Measurements from ENCODE around the gene TTN. TPM values are rescaled to one million over a fixed set of nuclear protein-coding genes. Genes with fewer than 3 reads are reported as not detected.

The TTN gene
- total and polyA plus RNA-seq, 7 experiments from 2014 or later, result 3.1 to 45.5 (median 36.9) TPM

DNA sequence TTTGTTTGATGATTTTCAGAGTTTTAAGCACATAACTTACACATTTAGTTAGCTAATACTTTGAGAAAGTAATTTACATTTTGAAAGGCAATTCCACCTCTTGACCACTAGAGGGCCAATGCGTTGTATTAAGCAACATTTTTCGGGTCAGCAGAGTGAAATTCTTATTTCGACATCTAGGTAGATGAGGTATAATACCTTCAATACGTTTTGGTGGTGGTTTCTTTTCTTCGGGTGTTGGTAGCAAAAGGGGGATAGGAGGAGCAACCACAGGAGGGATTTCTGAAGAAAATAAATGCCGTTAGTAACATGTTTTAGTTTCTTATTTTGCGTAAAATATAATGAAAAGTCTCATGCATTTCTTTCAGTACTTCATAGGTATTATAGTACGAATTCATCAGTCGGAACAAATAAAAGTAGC is 106.3 kb downstream of the TTN start:
- H3K4me3 Mint-ChIP-seq, result no peak overlapping the region
- no peak overlapping the region for H3K27ac Mint-ChIP-seq
- POLR2A ChIA-PET, result no interaction called here
- DNase-seq (peak in 6 of 9 donors; percentile 4 to 36 (median 25)), ATAC-seq (no peak)
- H3K9me3 Mint-ChIP-seq, result no peaks in the 10 kb centered on the region
- intact Hi-C loops (cut with micrococcal nuclease), result no loop called here
- Histone ChIP-seq H3K27me3 (ENCODE audit: control insufficient read depth in 2 of 2, insufficient read depth in 2 of 2, low read length in 2 of 2) (no peaks in the 10 kb centered on the region), H3K27ac (ENCODE audit: low read depth, low read length) (no peak overlapping the region), H3K4me3 (ENCODE audit: low read length) (no peak overlapping the region), H3K4me1 (ENCODE audit: control insufficient read depth in 2 of 2, insufficient read depth in 2 of 2, low read length in 2 of 2) (no peaks in the 10 kb centered on the region), H3K9me3 (ENCODE audit: control insufficient read depth in 2 of 3, low read length in 3 of 3) (no peaks in the 10 kb centered on the region), H3K36me3 (ENCODE audit: control insufficient read depth in 2 of 3, insufficient read depth in 3 of 3, low read length in 3 of 3) (peaks cover 0 to 16% (median 0%) of the 10 kb centered on the region in 3 experiments)
- CTCF ChIA-PET, result interaction anchor here (0.8 to 1.0 kb wide), 5 partner anchors 10 to 431 kb away, joined by 3 to 4 read pairs (median 3); no protein-coding TSS in a partner anchor
- H3K27me3 Mint-ChIP-seq, result no peaks in the 10 kb centered on the region
- peaks cover 0 to 41% (median 27%) of the 10 kb centered on the region in 5 donors for H3K36me3 Mint-ChIP-seq
- H3K4me1 Mint-ChIP-seq, result peaks cover 0 to 4% (median 2%) of the 10 kb centered on the region in 7 donors

DNA sequence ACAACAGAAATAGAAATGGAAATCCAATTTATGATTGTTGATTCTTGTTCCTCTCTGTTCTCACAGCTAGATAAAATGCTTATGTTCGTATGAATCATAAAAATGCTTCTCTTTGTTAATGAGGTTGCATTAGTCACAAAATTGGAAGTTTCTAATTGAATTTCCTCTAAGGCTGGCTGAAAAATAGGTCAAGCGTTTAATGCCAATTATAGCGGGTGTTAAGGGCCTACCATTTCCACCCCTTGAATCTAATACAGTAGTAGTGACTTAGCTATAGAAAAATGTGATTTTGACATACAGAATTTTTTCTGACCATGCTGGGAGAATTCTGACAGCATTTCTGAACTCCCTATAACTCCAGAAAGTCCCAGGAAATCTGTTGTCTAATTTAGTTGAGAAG is 107.1 kb downstream of the TTN start:
- Mint-ChIP-seq H3K4me1 (peaks cover 0 to 4% (median 2%) of the 10 kb centered on the region in 7 donors), H3K27ac (no peak overlapping the region), H3K27me3 (no peaks in the 10 kb centered on the region), H3K36me3 (peaks cover 0 to 45% (median 27%) of the 10 kb centered on the region in 5 donors), H3K4me3 (no peak overlapping the region), H3K9me3 (no peaks in the 10 kb centered on the region)
- DNase-seq, result no peak
- Histone ChIP-seq H3K9me3 (ENCODE audit: control insufficient read depth in 2 of 3, low read length in 3 of 3) (no peaks in the 10 kb centered on the region), H3K36me3 (ENCODE audit: control insufficient read depth in 2 of 3, insufficient read depth in 3 of 3, low read length in 3 of 3) (peaks cover 0 to 18% (median 0%) of the 10 kb centered on the region in 3 experiments), H3K27me3 (ENCODE audit: control insufficient read depth in 2 of 2, insufficient read depth in 2 of 2, low read length in 2 of 2) (no peaks in the 10 kb centered on the region), H3K27ac (ENCODE audit: low read depth, low read length) (no peak overlapping the region), H3K4me1 (ENCODE audit: control insufficient read depth in 2 of 2, insufficient read depth in 2 of 2, low read length in 2 of 2) (no peaks in the 10 kb centered on the region), H3K4me3 (ENCODE audit: low read length) (no peak overlapping the region)
- ChIA-PET CTCF (interaction anchor here (0.6 to 0.9 kb wide), 6 partner anchors 9 to 1357 kb away, joined by 3 to 5 read pairs (median 3); no protein-coding TSS in a partner anchor), POLR2A (interaction anchor here (0.9 kb wide), 1 partner anchor 218 kb away, joined by 3 read pairs; no protein-coding TSS in a partner anchor)
- intact Hi-C loops (cut with micrococcal nuclease), result no loop called here
- ATAC-seq, result no peak

DNA sequence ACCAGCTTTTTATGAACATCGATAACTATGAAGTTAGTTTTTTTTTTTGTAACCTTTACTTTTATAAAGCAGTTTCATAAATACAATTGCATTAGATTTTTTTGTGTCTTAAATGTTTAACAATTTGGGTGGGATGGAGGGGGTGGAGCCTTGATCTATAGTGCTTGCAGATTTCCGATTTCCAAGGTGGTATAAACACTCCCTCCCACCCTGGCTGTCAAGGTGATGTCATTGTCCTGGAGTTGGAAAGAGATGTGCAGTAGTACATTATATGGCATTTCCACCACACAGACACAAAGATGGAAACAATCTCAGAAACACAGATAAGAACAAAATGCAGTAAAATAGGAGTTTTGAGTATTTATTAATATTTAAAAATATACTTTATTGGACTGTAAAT is 114.4 kb downstream of the TTN start:
- Mint-ChIP-seq H3K4me1 (no peaks in the 10 kb centered on the region), H3K4me3 (no peak overlapping the region), H3K27ac (no peak overlapping the region), H3K9me3 (no peaks in the 10 kb centered on the region), H3K27me3 (no peaks in the 10 kb centered on the region), H3K36me3 (peaks cover 2 to 64% (median 42%) of the 10 kb centered on the region in 5 donors)
- DNase-seq (no peak), ATAC-seq (no peak)
- Histone ChIP-seq H3K9me3 (ENCODE audit: control insufficient read depth in 2 of 3, low read length in 3 of 3) (no peaks in the 10 kb centered on the region), H3K4me1 (ENCODE audit: control insufficient read depth in 2 of 2, insufficient read depth in 2 of 2, low read length in 2 of 2) (no peaks in the 10 kb centered on the region), H3K36me3 (ENCODE audit: control insufficient read depth in 2 of 3, insufficient read depth in 3 of 3, low read length in 3 of 3) (peaks cover 0 to 37% (median 8%) of the 10 kb centered on the region in 3 experiments), H3K27ac (ENCODE audit: low read depth, low read length) (no peak overlapping the region), H3K4me3 (ENCODE audit: low read length) (no peak overlapping the region), H3K27me3 (ENCODE audit: control insufficient read depth in 2 of 2, insufficient read depth in 2 of 2, low read length in 2 of 2) (no peaks in the 10 kb centered on the region)
- ChIA-PET CTCF (no interaction called here), POLR2A (no interaction called here)
- intact Hi-C loops (cut with micrococcal nuclease), result no loop called here

DNA sequence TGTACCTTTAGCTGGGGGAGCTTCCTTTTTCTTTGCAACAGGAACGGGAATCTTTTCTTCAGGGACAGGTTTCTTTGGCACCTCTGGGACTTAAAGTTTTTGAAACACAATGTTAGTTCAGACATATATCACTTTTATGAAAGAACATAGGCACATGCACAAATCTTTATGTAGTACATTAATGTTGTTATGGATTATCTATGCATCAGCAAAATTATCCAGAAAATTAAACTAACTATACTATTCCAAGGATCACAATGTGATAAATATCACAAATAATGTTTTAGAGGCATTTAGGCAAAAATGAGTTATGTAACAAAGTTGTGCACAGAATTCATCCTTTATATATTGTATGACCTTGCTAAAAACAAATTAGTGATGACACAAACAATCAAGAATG is 117.4 kb downstream of the TTN start:
- Histone ChIP-seq H3K27ac (ENCODE audit: low read depth, low read length) (no peak overlapping the region), H3K36me3 (ENCODE audit: control insufficient read depth in 2 of 3, insufficient read depth in 3 of 3, low read length in 3 of 3) (peaks cover 0 to 39% (median 12%) of the 10 kb centered on the region in 3 experiments), H3K4me1 (ENCODE audit: control insufficient read depth in 2 of 2, insufficient read depth in 2 of 2, low read length in 2 of 2) (no peaks in the 10 kb centered on the region), H3K9me3 (ENCODE audit: control insufficient read depth in 2 of 3, low read length in 3 of 3) (no peaks in the 10 kb centered on the region), H3K27me3 (ENCODE audit: control insufficient read depth in 2 of 2, insufficient read depth in 2 of 2, low read length in 2 of 2) (no peaks in the 10 kb centered on the region), H3K4me3 (ENCODE audit: low read length) (no peak overlapping the region)
- DNase-seq (no peak), ATAC-seq (no peak)
- H3K36me3 Mint-ChIP-seq, result peaks cover 2 to 68% (median 43%) of the 10 kb centered on the region in 5 donors
- ChIA-PET POLR2A (no interaction called here), CTCF (interaction anchor here (0.6 to 1.4 kb wide), 2 partner anchors 10 to 12 kb away, joined by 3 read pairs; no protein-coding TSS in a partner anchor)
- intact Hi-C loops (cut with micrococcal nuclease), result no loop called here
- no peaks in the 10 kb centered on the region for H3K4me1 Mint-ChIP-seq
- no peak overlapping the region for H3K4me3 Mint-ChIP-seq
- H3K27me3 Mint-ChIP-seq, result no peaks in the 10 kb centered on the region
- no peak overlapping the region for H3K27ac Mint-ChIP-seq
- no peaks in the 10 kb centered on the region for H3K9me3 Mint-ChIP-seq

DNA sequence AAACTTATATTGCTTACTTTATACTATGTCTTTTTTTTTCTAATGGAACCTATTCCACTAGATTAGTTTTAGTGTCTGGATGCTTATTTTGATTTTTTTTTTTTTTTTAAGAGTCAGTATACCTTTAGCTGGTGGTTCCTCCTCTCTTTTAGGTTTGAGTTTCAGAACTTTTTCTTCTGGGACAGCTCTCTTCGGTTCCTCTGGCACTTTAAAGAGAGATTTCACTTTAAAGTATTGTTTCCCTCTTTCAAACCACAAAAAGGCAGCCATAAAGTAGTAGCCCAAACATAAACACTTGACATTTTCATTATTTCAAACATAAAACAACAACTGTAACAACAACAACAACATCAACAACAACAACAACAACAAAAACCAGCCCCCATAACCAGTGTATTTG is 123.3 kb downstream of the TTN start:
- CTCF ChIA-PET, result no interaction called here
- no peak for DNase-seq
- ATAC-seq, result no peak
- H3K27ac Mint-ChIP-seq, result peak overlapping the region in 1 of 9 donors; percentile 60
- H3K27me3 ChIP-seq (ENCODE audit: control insufficient read depth in 2 of 2, insufficient read depth in 2 of 2, low read length in 2 of 2), result no peaks in the 10 kb centered on the region
- H3K4me1 Mint-ChIP-seq, result no peaks in the 10 kb centered on the region
- no peak overlapping the region for H3K4me3 ChIP-seq (ENCODE audit: low read length)
- H3K27me3 Mint-ChIP-seq, result no peaks in the 10 kb centered on the region
- H3K4me3 Mint-ChIP-seq, result no peak overlapping the region
- H3K36me3 ChIP-seq (ENCODE audit: control insufficient read depth in 2 of 3, insufficient read depth in 3 of 3, low read length in 3 of 3), result peaks cover 0 to 29% (median 14%) of the 10 kb centered on the region in 3 experiments
- H3K36me3 Mint-ChIP-seq, result peaks cover 5 to 73% (median 51%) of the 10 kb centered on the region in 5 donors
- H3K4me1 ChIP-seq (ENCODE audit: control insufficient read depth in 2 of 2, insufficient read depth in 2 of 2, low read length in 2 of 2), result no peaks in the 10 kb centered on the region
- POLR2A ChIA-PET, result no interaction called here
- H3K27ac ChIP-seq (ENCODE audit: low read depth, low read length), result no peak overlapping the region
- intact Hi-C loops (cut with micrococcal nuclease), result no loop called here
- no peaks in the 10 kb centered on the region for H3K9me3 Mint-ChIP-seq
- no peaks in the 10 kb centered on the region for H3K9me3 ChIP-seq (ENCODE audit: control insufficient read depth in 2 of 3, low read length in 3 of 3)

DNA sequence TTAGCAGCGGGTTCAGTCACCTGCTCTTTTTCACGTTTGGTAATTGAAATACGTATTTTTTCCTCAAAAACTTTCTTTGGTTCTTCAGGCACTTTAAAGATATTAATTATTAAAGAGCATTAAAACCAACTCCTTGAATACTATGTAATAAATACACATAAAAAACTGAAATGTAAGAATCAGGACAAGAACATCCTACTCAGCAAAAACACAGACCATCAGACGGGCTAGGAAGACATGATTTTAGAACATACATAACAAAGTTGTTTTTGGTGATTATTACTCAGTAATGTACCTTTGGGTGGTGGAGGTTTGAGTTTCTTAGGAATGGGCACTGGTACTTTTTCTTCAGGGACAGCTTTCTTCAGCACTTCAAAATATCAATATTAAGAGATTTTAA is 126.1 kb downstream of the TTN start:
- Mint-ChIP-seq H3K27me3 (no peaks in the 10 kb centered on the region), H3K27ac (peak overlapping the region in 1 of 9 donors; percentile 22), H3K4me1 (peaks cover 0 to 9% (median 3%) of the 10 kb centered on the region in 7 donors), H3K36me3 (peaks cover 3 to 74% (median 53%) of the 10 kb centered on the region in 5 donors), H3K4me3 (no peak overlapping the region), H3K9me3 (peaks cover 0 to 2% (median 0%) of the 10 kb centered on the region in 11 donors)
- Histone ChIP-seq H3K4me3 (ENCODE audit: low read length) (no peak overlapping the region), H3K4me1 (ENCODE audit: control insufficient read depth in 2 of 2, insufficient read depth in 2 of 2, low read length in 2 of 2) (no peaks in the 10 kb centered on the region), H3K27me3 (ENCODE audit: control insufficient read depth in 2 of 2, insufficient read depth in 2 of 2, low read length in 2 of 2) (no peaks in the 10 kb centered on the region), H3K36me3 (ENCODE audit: control insufficient read depth in 2 of 3, insufficient read depth in 3 of 3, low read length in 3 of 3) (peaks cover 0 to 29% (median 14%) of the 10 kb centered on the region in 3 experiments), H3K27ac (ENCODE audit: low read depth, low read length) (no peak overlapping the region), H3K9me3 (ENCODE audit: control insufficient read depth in 2 of 3, low read length in 3 of 3) (no peaks in the 10 kb centered on the region)
- CTCF ChIA-PET, result no interaction called here
- ATAC-seq (no peak), DNase-seq (no peak)
- POLR2A ChIA-PET, result no interaction called here
- intact Hi-C loops (cut with micrococcal nuclease), result no loop called here

DNA sequence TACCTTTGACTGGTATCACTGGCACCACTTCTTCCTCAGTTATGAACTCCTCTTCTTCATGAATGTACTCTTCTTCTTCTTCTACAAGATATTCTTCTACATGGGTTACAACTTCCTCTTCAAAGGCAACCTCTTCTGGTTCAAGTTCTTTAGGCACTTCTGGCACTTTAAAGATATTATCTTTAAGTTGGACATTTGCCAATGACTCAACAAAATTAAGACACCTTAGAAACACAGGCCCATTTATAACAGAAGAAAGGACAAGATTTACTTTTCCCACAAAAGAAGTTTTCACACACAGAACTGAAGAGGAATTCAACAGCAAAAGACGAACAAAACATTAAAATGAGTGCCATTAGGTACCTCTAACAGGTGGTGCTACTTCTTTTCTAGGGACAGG is 127.3 kb downstream of the TTN start:
- H3K27me3 Mint-ChIP-seq, result no peaks in the 10 kb centered on the region
- ChIA-PET POLR2A (no interaction called here), CTCF (no interaction called here)
- Histone ChIP-seq H3K27me3 (ENCODE audit: control insufficient read depth in 2 of 2, insufficient read depth in 2 of 2, low read length in 2 of 2) (no peaks in the 10 kb centered on the region), H3K36me3 (ENCODE audit: control insufficient read depth in 2 of 3, insufficient read depth in 3 of 3, low read length in 3 of 3) (peaks cover 0 to 29% (median 11%) of the 10 kb centered on the region in 3 experiments), H3K27ac (ENCODE audit: low read depth, low read length) (no peak overlapping the region), H3K9me3 (ENCODE audit: control insufficient read depth in 2 of 3, low read length in 3 of 3) (no peaks in the 10 kb centered on the region), H3K4me3 (ENCODE audit: low read length) (no peak overlapping the region), H3K4me1 (ENCODE audit: control insufficient read depth in 2 of 2, insufficient read depth in 2 of 2, low read length in 2 of 2) (no peaks in the 10 kb centered on the region)
- H3K4me1 Mint-ChIP-seq, result peaks cover 0 to 9% (median 3%) of the 10 kb centered on the region in 7 donors
- H3K36me3 Mint-ChIP-seq, result peaks cover 3 to 69% (median 51%) of the 10 kb centered on the region in 5 donors
- intact Hi-C loops (cut with micrococcal nuclease), result no loop called here
- DNase-seq (no peak), ATAC-seq (no peak)
- H3K4me3 Mint-ChIP-seq, result no peak overlapping the region
- H3K27ac Mint-ChIP-seq, result peak overlapping the region in 1 of 9 donors; percentile 79
- H3K9me3 Mint-ChIP-seq, result peaks cover 0 to 2% (median 0%) of the 10 kb centered on the region in 11 donors

All from naive thymus-derived CD4-positive, alpha-beta T cell (primary cell).